Urinary bladder (tissue), 4 donors: ENCODE data around the gene BLCAP. TPM values are rescaled to one million over a fixed set of nuclear protein-coding genes. Genes with fewer than 3 reads are reported as not detected.
"Not testable (repeated sequence)": the region's sequence is repeated elsewhere in the genome, so short reads cannot be mapped to it uniquely, and the experiment has no call there.

Experiments used
- DNase-seq: peaks from one replicate; pipeline ENCODE4 v3.0.0-alpha.2; 2015; ENCODE audit errors: extremely low spot score
- H3K27ac ChIP-seq: one replicate; pipeline ENCODE4 v1.5.1; 2013; ENCODE audit warnings: low read depth, mild to moderate bottlenecking, moderate library complexity
- H3K36me3 ChIP-seq: one replicate; pipeline ENCODE4 v1.6.1; 2013; ENCODE audit warnings: mild to moderate bottlenecking, moderate library complexity; ENCODE audit not compliant: insufficient read depth
- H3K4me1 ChIP-seq: one replicate; pipeline ENCODE4 v1.6.1; 2013; ENCODE audit warnings: mild to moderate bottlenecking, moderate library complexity; ENCODE audit not compliant: insufficient read depth
- H3K4me3 ChIP-seq: one replicate; pipeline ENCODE4 v1.5.1; 2013; ENCODE audit warnings: low read depth, low read length
- WGBS: extraction: QIAGEN DNeasy Blood & Tissue Kit; methylation state at CpG from one replicate; pipeline ENCODE4 v1.1.7; 2013; 5-methylcytosine and 5-hydroxymethylcytosine counted together
- polyA plus RNA-seq: library from polyadenylated mRNA; stranded (reverse); fragments of 200-250 nt; gene quantifications from one replicate; pipeline ENCODE4 v1.2.3, GENCODE V29; 2013
- total RNA-seq: library from RNA; depleted of rRNA; stranded (reverse); fragments of >200 nt; gene quantifications from one replicate; pipeline ENCODE4 v1.2.3, GENCODE V29; 2014
- donor health status: healthy with polysubstance abuse.
- donor health status: healthy.

BLCAP gene
- total and polyA plus RNA-seq, 2 donors = 82.5 to 94.0 TPM

GRCh38 chr20:37505263-37506151, 22.2 kb downstream of the BLCAP start:
- WGBS = 76% methylated on average over 7 of the region's 7 CpGs
- Histone ChIP-seq H3K4me3 (no peak overlapping the region), H3K4me1 (peaks cover 2% of the 10 kb centered on the region), H3K36me3 (no peaks in the 10 kb centered on the region), H3K27ac (no peak overlapping the region)
- DNase-seq = no peak

GRCh38 chr20:37504404-37505096, 23.1 kb downstream of the BLCAP start:
- 57% methylated on average over 3 of the region's 3 CpGs for WGBS
- no peak for DNase-seq

GRCh38 chr20:37503256-37503927, 24.3 kb downstream of the BLCAP start:
- Histone ChIP-seq H3K4me1 (peaks cover 2% of the 10 kb centered on the region), H3K27ac (no peak overlapping the region), H3K36me3 (no peaks in the 10 kb centered on the region), H3K4me3 (no peak overlapping the region)
- DNase-seq = no peak
- WGBS = 72% methylated on average over 3 of the region's 3 CpGs

More at GRCh38 chr20:37504404-37505096, 23.1 kb downstream of the BLCAP start:
- H3K4me1 ChIP-seq = peaks cover 2% of the 10 kb centered on the region
- H3K36me3 ChIP-seq = no peaks in the 10 kb centered on the region
- H3K4me3 ChIP-seq = no peak overlapping the region
- no peak overlapping the region for H3K27ac ChIP-seq

GRCh38 chr20:37502654-37503053, 25.0 kb downstream of the BLCAP start:
- no peak overlapping the region for H3K27ac ChIP-seq
- no peak overlapping the region for H3K4me3 ChIP-seq
- no peaks in the 10 kb centered on the region for H3K36me3 ChIP-seq
- WGBS = 85% methylated on average over 2 of the region's 2 CpGs
- DNase-seq = no peak
- H3K4me1 ChIP-seq = peaks cover 2% of the 10 kb centered on the region

GRCh38 chr20:37501940-37502339, 25.7 kb downstream of the BLCAP start:
- DNase-seq = no peak
- Histone ChIP-seq H3K4me1 (peaks cover 2% of the 10 kb centered on the region), H3K36me3 (no peaks in the 10 kb centered on the region), H3K27ac (no peak overlapping the region), H3K4me3 (no peak overlapping the region)
- 80% methylated on average over 7 of the region's 7 CpGs for WGBS

GRCh38 chr20:37500311-37500710, 27.4 kb downstream of the BLCAP start:
- Histone ChIP-seq H3K27ac (no peak overlapping the region), H3K36me3 (no peaks in the 10 kb centered on the region), H3K4me3 (no peak overlapping the region), H3K4me1 (no peaks in the 10 kb centered on the region)
- no peak for DNase-seq
- 96% methylated on average over 7 of the region's 7 CpGs for WGBS

- Histone ChIP-seq H3K36me3 (peaks cover 1% of the 10 kb centered on the region), H3K4me1 (no peaks in the 10 kb centered on the region), H3K27ac (no peak overlapping the region), H3K4me3 (no peak overlapping the region)
- DNase-seq = no peak
- 65% methylated on average over 2 of the region's 2 CpGs for whole genome bisulfite sequencing
Observed at GRCh38 chr20:37498066-37498665, 29.5 kb downstream of the BLCAP start.

- H3K4me3 ChIP-seq = no peak overlapping the region
- no peak overlapping the region for H3K27ac ChIP-seq
- DNase-seq = no peak
- H3K36me3 ChIP-seq = peaks cover 1% of the 10 kb centered on the region
- H3K4me1 ChIP-seq = no peaks in the 10 kb centered on the region
- 89% methylated on average over 5 of the region's 5 CpGs for WGBS
Observed at GRCh38 chr20:37494796-37495195, 32.9 kb downstream of the BLCAP start.

- no peak for DNase-seq
- no peak overlapping the region for H3K4me3 ChIP-seq
- WGBS = 91% methylated on average over 8 of the region's 8 CpGs
Observed at GRCh38 chr20:37494301-37494700, 33.4 kb downstream of the BLCAP start.

GRCh38 chr20:37492945-37493344, 34.7 kb downstream of the BLCAP start:
- DNase-seq = no peak
- Histone ChIP-seq H3K27ac (no peak overlapping the region), H3K36me3 (peaks cover 1% of the 10 kb centered on the region), H3K4me1 (no peaks in the 10 kb centered on the region), H3K4me3 (no peak overlapping the region)
- 77% methylated on average over 2 of the region's 2 CpGs for WGBS

More at GRCh38 chr20:37494301-37494700, 33.4 kb downstream of the BLCAP start:
- no peak overlapping the region for H3K27ac ChIP-seq
- peaks cover 1% of the 10 kb centered on the region for H3K36me3 ChIP-seq
- H3K4me1 ChIP-seq = no peaks in the 10 kb centered on the region

GRCh38 chr20:37492096-37492625, 35.5 kb downstream of the BLCAP start:
- no peak for DNase-seq
- H3K4me1 ChIP-seq = no peaks in the 10 kb centered on the region
- no peak overlapping the region for H3K27ac ChIP-seq
- WGBS = 94% methylated on average over 6 of the region's 6 CpGs
- H3K4me3 ChIP-seq = no peak overlapping the region
- peaks cover 1% of the 10 kb centered on the region for H3K36me3 ChIP-seq

- no peak overlapping the region for H3K4me3 ChIP-seq
- DNase-seq = no peak
- no peak overlapping the region for H3K27ac ChIP-seq
- H3K36me3 ChIP-seq = peaks cover 1% of the 10 kb centered on the region
- no peaks in the 10 kb centered on the region for H3K4me1 ChIP-seq
- 87% methylated on average over 7 of the region's 7 CpGs for WGBS
Observed at GRCh38 chr20:37490663-37491350, 36.9 kb downstream of the BLCAP start.

- not testable (repeated sequence) for DNase-seq, H3K4me3 ChIP-seq, H3K36me3 ChIP-seq, H3K27ac ChIP-seq, H3K4me1 ChIP-seq
- 86% methylated on average over 1 of the region's 1 CpG for WGBS
Observed at GRCh38 chr20:37486209-37486608, 41.5 kb downstream of the BLCAP start.
